SU-DHL-6 (cell line): ENCODE results near the gene WDR59.

ENCODE experiments used
- H2AFZ ChIP-seq: fragments of 200-600 bp; sonication (generic); 2 replicates; pipeline ENCODE4 v1.6.1; 2014; ENCODE audit warnings: low read depth, mild to moderate bottlenecking, moderate library complexity, mixed read lengths, antibody characterized with exemption, low read length; ENCODE audit not compliant: severe bottlenecking
- H3F3A ChIP-seq: fragments of 200-600 bp; shearing (Covaris generic); 2 replicates; pipeline ENCODE4 v1.6.0; 2016; ENCODE audit warnings: antibody characterized with exemption, mild to moderate bottlenecking; ENCODE audit not compliant: insufficient read depth
- H3K27ac ChIP-seq: fragments of 200-600 bp; sonication (generic); 2 replicates; pipeline ENCODE4 v1.5.1; 2016; ENCODE audit warnings: low read depth, mild to moderate bottlenecking, low read length, moderate library complexity, mixed read lengths
- H3K27me3 ChIP-seq: fragments of 200-600 bp; sonication (generic), shearing (Covaris generic); 2 replicates; pipeline ENCODE4 v1.6.0; 2014; ENCODE audit warnings: mild to moderate bottlenecking, low read length
- H3K36me3 ChIP-seq: fragments of 200-600 bp; sonication (generic); 2 replicates; pipeline ENCODE4 v1.6.1; 2014; ENCODE audit warnings: mild to moderate bottlenecking, low read length, mixed read lengths
- H3K4me2 ChIP-seq: fragments of 300-600, 200-600 bp; shearing (Covaris generic), sonication (generic); 2 replicates; pipeline ENCODE4 v1.6.0; 2014; ENCODE audit warnings: low read length, low read depth, mild to moderate bottlenecking; ENCODE audit not compliant: poor library complexity, severe bottlenecking
- H3K4me3 ChIP-seq: fragments of 200-600 bp; sonication (generic); 2 replicates; pipeline ENCODE4 v1.5.1; 2014; ENCODE audit warnings: antibody characterized with exemption, low read length, mild to moderate bottlenecking, mixed read lengths; ENCODE audit not compliant: insufficient read depth, poor library complexity, severe bottlenecking
- H3K79me2 ChIP-seq: fragments of 200-600 bp; sonication (generic); 2 replicates; pipeline ENCODE4 v1.6.1; 2014; ENCODE audit warnings: mild to moderate bottlenecking, low read length, moderate library complexity; ENCODE audit not compliant: insufficient read depth
- H3K9ac ChIP-seq: fragments of 200-600 bp; sonication (generic); 2 replicates; pipeline ENCODE4 v1.7.0; 2014; ENCODE audit warnings: mild to moderate bottlenecking, low read length
- H3K9me2 ChIP-seq: fragments of 200-600 bp; sonication (generic); replicated peaks from 2 replicates; pipeline ENCODE4 v1.6.1; 2014; ENCODE audit warnings: low read length; ENCODE audit not compliant: insufficient read depth
- H3K9me3 ChIP-seq: fragments of 200-600 bp; sonication (generic); 2 replicates; pipeline ENCODE4 v1.6.1; 2014; ENCODE audit warnings: low read length, mixed read lengths; ENCODE audit not compliant: insufficient read depth
- H4K20me1 ChIP-seq: fragments of 200-600 bp; sonication (generic); 2 replicates; pipeline ENCODE4 v1.6.1; 2014; ENCODE audit warnings: low read depth, mild to moderate bottlenecking, antibody characterized with exemption, low read length, moderate library complexity, mixed read lengths
- CTCF ChIP-seq: fragments of 200-600 bp; sonication (generic); IDR thresholded peaks from one replicate; pipeline ENCODE4 v1.5.1; 2017; ENCODE audit warnings: antibody characterized with exemption, mild to moderate bottlenecking, low read length, moderate library complexity; ENCODE audit not compliant: insufficient read depth, poor library complexity, severe bottlenecking
- EZH2phosphoT487 ChIP-seq: fragments of 200-600 bp; sonication (generic), shearing (Covaris generic); conservative IDR thresholded peaks from 2 replicates; pipeline ENCODE4 v1.6.1; 2018; ENCODE audit warnings: mild to moderate bottlenecking, antibody characterized with exemption, low read length, moderate library complexity, mixed read lengths

Gene WDR59

GRCh38 chr16:75010427-75010826, 25.5 kb upstream of the WDR59 start:
- Histone ChIP-seq H3K9me3 (0 out of 2 replicates have a peak, but pooled peaks cover 4% of the 10 kb centered on the region), H3K27me3 (no peaks in the 10 kb centered on the region), H3F3A (no peaks in the 10 kb centered on the region), H4K20me1 (no peaks in the 10 kb centered on the region), H3K9me2 (no peaks in the 10 kb centered on the region), H3K36me3 (no peaks in the 10 kb centered on the region), H3K27ac (no peak overlapping the region), H3K9ac (no peak overlapping the region), H3K4me2 (no peak overlapping the region), H3K79me2 (peaks cover 11% of the 10 kb centered on the region; the same call in 1 of the 2 replicates), H3K4me3 (no peak overlapping the region), H2AFZ (no peak overlapping the region)
- TF ChIP-seq CTCF (no peak), EZH2phosphoT487 (no peak)

GRCh38 chr16:75007443-75007842, 22.5 kb upstream of the WDR59 start:
- Histone ChIP-seq H3K9ac (no peak overlapping the region), H3K27ac (no peak overlapping the region), H3F3A (no peaks in the 10 kb centered on the region), H3K9me3 (0 out of 2 replicates have a peak, but pooled peaks cover 4% of the 10 kb centered on the region), H3K36me3 (no peaks in the 10 kb centered on the region), H3K79me2 (0 out of 2 replicates have a peak, but pooled peaks cover 7% of the 10 kb centered on the region), H3K9me2 (no peaks in the 10 kb centered on the region), H3K27me3 (no peaks in the 10 kb centered on the region), H2AFZ (no peak overlapping the region), H3K4me3 (no peak overlapping the region), H3K4me2 (no peak overlapping the region), H4K20me1 (no peaks in the 10 kb centered on the region)
- no peak for TF ChIP-seq CTCF
- TF ChIP-seq EZH2phosphoT487 = no peak

- Histone ChIP-seq H3K4me3 (no peak overlapping the region), H3F3A (no peaks in the 10 kb centered on the region), H3K4me2 (no peak overlapping the region), H3K27ac (no peak overlapping the region), H3K9me3 (0 out of 2 replicates have a peak, but pooled peaks cover 4% of the 10 kb centered on the region), H3K36me3 (no peaks in the 10 kb centered on the region), H3K79me2 (peaks cover 14% of the 10 kb centered on the region; the same call in 1 of the 2 replicates), H3K9ac (no peak overlapping the region), H2AFZ (no peak overlapping the region), H3K27me3 (no peaks in the 10 kb centered on the region), H4K20me1 (no peaks in the 10 kb centered on the region), H3K9me2 (no peaks in the 10 kb centered on the region)
- TF ChIP-seq EZH2phosphoT487 (no peak), CTCF (no peak)
Measured at GRCh38 chr16:75005697-75006096, 20.8 kb upstream of the WDR59 start.

GRCh38 chr16:75004460-75004859, 19.5 kb upstream of the WDR59 start:
- H3K36me3 ChIP-seq = no peaks in the 10 kb centered on the region
- H3K9me3 ChIP-seq = 0 out of 2 replicates have a peak, but pooled peaks cover 4% of the 10 kb centered on the region
- no peak overlapping the region for H2AFZ ChIP-seq
- H3K4me2 ChIP-seq = no peak overlapping the region
- no peaks in the 10 kb centered on the region for H4K20me1 ChIP-seq
- peaks cover 15% of the 10 kb centered on the region; the same call in 1 of the 2 replicates for H3K79me2 ChIP-seq
- H3K4me3 ChIP-seq = no peak overlapping the region
- no peaks in the 10 kb centered on the region for H3K9me2 ChIP-seq
- H3F3A ChIP-seq = no peaks in the 10 kb centered on the region
- no peak overlapping the region for H3K9ac ChIP-seq
- TF ChIP-seq EZH2phosphoT487 = no peak
- no peak for TF ChIP-seq CTCF
- no peaks in the 10 kb centered on the region for H3K27me3 ChIP-seq
- no peak overlapping the region for H3K27ac ChIP-seq
